Breast epithelium (tissue), 4 donors: Measurements from ENCODE around the gene GPI. TPM values are rescaled to one million over a fixed set of nuclear protein-coding genes. Genes with fewer than 3 reads are reported as not detected.

ENCODE experiments used
- DNase-seq, 2 donors: peaks; one replicate each; pipeline ENCODE4 v3.0.0-alpha.2; 2019; ENCODE audit warnings: low spot score in 2 of 2
- H3K27ac ChIP-seq, 2 donors: fragments of 200-600 bp; sonication (generic) in 1 of 2; one replicate each; pipeline ENCODE4 v1.5.1; 2016 to 2019; ENCODE audit warnings: mild to moderate bottlenecking in 1 of 2
- H3K27me3 ChIP-seq, 2 donors: fragments of 200-600 bp; sonication (generic) in 1 of 2; one replicate each; pipeline versions ENCODE4 v1.5.1 to v1.6.0; 2017 to 2019; ENCODE audit warnings: control low read depth in 1 of 2, mild to moderate bottlenecking in 1 of 2
- H3K36me3 ChIP-seq: fragments of 200-600 bp; one replicate; pipeline ENCODE4 v1.5.1; 2019
- H3K4me1 ChIP-seq, 2 donors: fragments of 200-600 bp; sonication (generic); one replicate each; pipeline ENCODE4 v1.5.1; 2016 to 2019; ENCODE audit warnings: control low read depth in 1 of 2
- H3K4me3 ChIP-seq, 3 donors: fragments of 200-600 bp; sonication (generic); 1 replicate in 2 of 3; 2 replicates in 1 of 3; pipeline ENCODE4 v1.5.1; 2016 to 2019; ENCODE audit warnings: mild to moderate bottlenecking in 3 of 3, moderate library complexity in 2 of 3
- H3K9me3 ChIP-seq, 2 donors: fragments of 200-600 bp; sonication (generic) in 1 of 2; one replicate each; pipeline ENCODE4 v1.5.1; 2016 to 2019; ENCODE audit warnings: control low read depth in 1 of 2
- POLR2A ChIP-seq: fragments of 450-650 bp; IDR thresholded peaks from one replicate; pipeline ENCODE4 v1.6.1; 2016; ENCODE audit warnings: antibody characterized with exemption, mild to moderate bottlenecking, moderate library complexity
- POLR2AphosphoS5 ChIP-seq, 3 donors: sonication (generic); formaldehyde crosslinking; IDR thresholded peaks; one replicate each; pipeline ENCODE4 v1.6.1; 2017; ENCODE audit warnings: antibody characterized with exemption in 3 of 3
- intact Hi-C: fragments of 100-400 bp; cut with DNase I; formaldehyde crosslinking; loops from one replicate; pipeline ENCODE4 v1.15.1; 2023; ENCODE audit warnings: low total_unique reads
- total RNA-seq, 3 donors: library from RNA; depleted of rRNA; stranded (reverse); fragments of >200 nt; gene quantifications; one replicate each; pipeline ENCODE4 v1.1.0, GENCODE V29; 2016
- TF ChIP-seq, protein P1 (sequence below), 3 donors: fragments of 450-650 bp; IDR thresholded peaks; one replicate each; pipeline ENCODE4 v1.5.1; 2016 to 2017; ENCODE audit warnings: antibody characterized with exemption in 3 of 3, mild to moderate bottlenecking in 3 of 3, moderate library complexity in 3 of 3

GPI gene
- total RNA-seq, 3 donors from 2014 or later = 97.9 to 130 (median 113) TPM

GRCh38 chr19:34351382-34351826 is 13.6 kb upstream of the GPI start:
- intact Hi-C loops = no loop called here
- DNase-seq = no peak
- Histone ChIP-seq H3K36me3 (no peaks in the 10 kb centered on the region), H3K27me3 (no peaks in the 10 kb centered on the region), H3K4me3 (no peak overlapping the region), H3K9me3 (no peaks in the 10 kb centered on the region), H3K27ac (no peak overlapping the region), H3K4me1 (no peaks in the 10 kb centered on the region)
- no peak for TF ChIP-seq POLR2AphosphoS5 (IDR thresholded peaks at IDR 0.05)
- TF ChIP-seq, protein P1, sequence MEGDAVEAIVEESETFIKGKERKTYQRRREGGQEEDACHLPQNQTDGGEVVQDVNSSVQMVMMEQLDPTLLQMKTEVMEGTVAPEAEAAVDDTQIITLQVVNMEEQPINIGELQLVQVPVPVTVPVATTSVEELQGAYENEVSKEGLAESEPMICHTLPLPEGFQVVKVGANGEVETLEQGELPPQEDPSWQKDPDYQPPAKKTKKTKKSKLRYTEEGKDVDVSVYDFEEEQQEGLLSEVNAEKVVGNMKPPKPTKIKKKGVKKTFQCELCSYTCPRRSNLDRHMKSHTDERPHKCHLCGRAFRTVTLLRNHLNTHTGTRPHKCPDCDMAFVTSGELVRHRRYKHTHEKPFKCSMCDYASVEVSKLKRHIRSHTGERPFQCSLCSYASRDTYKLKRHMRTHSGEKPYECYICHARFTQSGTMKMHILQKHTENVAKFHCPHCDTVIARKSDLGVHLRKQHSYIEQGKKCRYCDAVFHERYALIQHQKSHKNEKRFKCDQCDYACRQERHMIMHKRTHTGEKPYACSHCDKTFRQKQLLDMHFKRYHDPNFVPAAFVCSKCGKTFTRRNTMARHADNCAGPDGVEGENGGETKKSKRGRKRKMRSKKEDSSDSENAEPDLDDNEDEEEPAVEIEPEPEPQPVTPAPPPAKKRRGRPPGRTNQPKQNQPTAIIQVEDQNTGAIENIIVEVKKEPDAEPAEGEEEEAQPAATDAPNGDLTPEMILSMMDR (IDR thresholded peaks at IDR 0.05) = no peak
- no peak for TF ChIP-seq POLR2A

DNA sequence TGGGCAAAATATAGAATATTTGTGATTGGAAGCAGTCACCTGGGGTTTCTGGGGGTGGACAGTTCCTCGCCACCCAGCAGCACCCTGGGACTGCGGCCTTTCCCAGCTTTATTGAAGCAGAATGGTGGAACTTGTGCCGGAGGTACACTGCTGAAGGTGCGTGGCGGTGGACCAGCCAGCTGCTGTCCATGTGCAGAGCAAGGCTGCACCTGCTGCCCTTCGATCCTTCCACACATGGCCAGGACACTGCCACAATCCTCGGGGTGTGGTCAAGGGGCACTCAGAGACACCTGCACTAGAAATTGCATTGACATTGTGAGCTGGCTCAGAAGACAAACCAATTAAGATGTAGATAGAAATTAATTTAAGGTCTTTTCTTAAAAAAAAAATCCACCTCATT is 11.4 kb upstream of the GPI start:
- H3K27ac ChIP-seq = no peak overlapping the region
- intact Hi-C loops = no loop called here
- no peaks in the 10 kb centered on the region for H3K9me3 ChIP-seq
- TF ChIP-seq, protein P1 (IDR thresholded peaks at IDR 0.05) = no peak
- TF ChIP-seq POLR2AphosphoS5 (IDR thresholded peaks at IDR 0.05) = no peak
- no peak for TF ChIP-seq POLR2A
- H3K4me1 ChIP-seq = no peaks in the 10 kb centered on the region
- H3K36me3 ChIP-seq = no peaks in the 10 kb centered on the region
- no peak for DNase-seq
- H3K27me3 ChIP-seq = no peaks in the 10 kb centered on the region
- no peak overlapping the region for H3K4me3 ChIP-seq

GRCh38 chr19:34355201-34355600 is 9.8 kb upstream of the GPI start:
- Histone ChIP-seq H3K27ac (no peak overlapping the region), H3K27me3 (no peaks in the 10 kb centered on the region), H3K36me3 (no peaks in the 10 kb centered on the region), H3K4me3 (no peak overlapping the region), H3K9me3 (no peaks in the 10 kb centered on the region), H3K4me1 (no peaks in the 10 kb centered on the region)
- intact Hi-C loops = no loop called here
- no peak for TF ChIP-seq POLR2AphosphoS5 (IDR thresholded peaks at IDR 0.05)
- no peak for TF ChIP-seq POLR2A
- TF ChIP-seq, protein P1 (IDR thresholded peaks at IDR 0.05) = no peak
- no peak for DNase-seq

DNA sequence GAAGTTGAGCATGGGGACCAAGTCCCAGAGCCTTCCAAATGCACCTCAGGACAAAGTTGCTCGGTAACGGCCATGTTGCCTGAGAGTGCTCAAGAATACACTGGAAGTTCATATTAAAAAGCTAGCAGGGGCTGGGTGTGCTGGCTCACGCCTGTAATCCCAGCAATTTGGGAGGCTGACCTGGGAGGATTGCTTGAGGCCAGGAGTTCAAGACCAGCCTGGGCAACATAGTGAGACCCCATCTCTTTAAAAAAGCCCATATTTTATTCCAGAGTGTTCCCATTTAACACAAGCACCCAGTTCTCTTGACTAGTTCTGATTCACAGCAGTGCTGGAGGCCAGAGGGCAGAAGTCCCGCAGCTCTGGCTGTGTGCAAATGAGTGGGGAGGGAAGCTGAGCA is 8.1 kb upstream of the GPI start:
- no peak overlapping the region for H3K27ac ChIP-seq
- no peaks in the 10 kb centered on the region for H3K4me1 ChIP-seq
- no peaks in the 10 kb centered on the region for H3K36me3 ChIP-seq
- no peak overlapping the region for H3K4me3 ChIP-seq
- TF ChIP-seq POLR2A (no peak), POLR2AphosphoS5 (IDR thresholded peaks at IDR 0.05) (no peak)
- TF ChIP-seq, protein P1 (IDR thresholded peaks at IDR 0.05) = no peak
- intact Hi-C loops = no loop called here
- H3K9me3 ChIP-seq = no peaks in the 10 kb centered on the region
- H3K27me3 ChIP-seq = no peaks in the 10 kb centered on the region
- no peak for DNase-seq

- no peak overlapping the region for H3K4me3 ChIP-seq
- no peaks in the 10 kb centered on the region for H3K36me3 ChIP-seq
- intact Hi-C loops = no loop called here
- DNase-seq = no peak
- H3K27me3 ChIP-seq = no peaks in the 10 kb centered on the region
- no peaks in the 10 kb centered on the region for H3K9me3 ChIP-seq
- H3K4me1 ChIP-seq = no peaks in the 10 kb centered on the region
- no peak overlapping the region for H3K27ac ChIP-seq
- TF ChIP-seq POLR2A (no peak), POLR2AphosphoS5 (IDR thresholded peaks at IDR 0.05) (no peak)
- TF ChIP-seq, protein P1 (IDR thresholded peaks at IDR 0.05) = no peak
Observed at GRCh38 chr19:34357431-34357830, 7.6 kb upstream of the GPI start.
